K562 (cell line): ENCODE measurements around the gene ZNF672. TPM values are rescaled to one million over a fixed set of nuclear protein-coding genes. Genes with fewer than 3 reads are reported as not detected.
A peak's percentile ranks its signal among the peaks of the same experiment; 100 is the strongest.

Experiments used
- CEBPB ChIP-seq: fragments of 450-650 bp; IDR thresholded peaks from 2 replicates; pipeline ENCODE4 v1.6.1; 2016; ENCODE audit warnings: missing genetic modification characterization, missing compliant biosample characterization
- SP1 ChIP-seq: sonication (generic); formaldehyde crosslinking; IDR thresholded peaks from 2 replicates; pipeline ENCODE4 v1.8.1; 2022; ENCODE audit warnings: mild to moderate bottlenecking, missing genetic modification reagents
- SRSF7 ChIP-seq: fragments of 200-400 bp; formaldehyde crosslinking; optimal IDR thresholded peaks from 2 replicates; pipeline ENCODE3; 2017; ENCODE audit warnings: mild to moderate bottlenecking, low read depth, low read length
- TAF15 ChIP-seq: fragments of 200-400 bp; formaldehyde crosslinking; IDR thresholded peaks from 2 replicates; pipeline ENCODE4 v1.6.1; 2017; ENCODE audit warnings: mild to moderate bottlenecking, low read depth, low read length, moderate library complexity
- ZBTB1 ChIP-seq: sonication (generic); formaldehyde crosslinking; IDR thresholded peaks from 2 replicates; pipeline ENCODE4 v1.8.1; 2023; ENCODE audit warnings: missing genetic modification reagents, low read depth, mild to moderate bottlenecking, borderline replicate concordance
- ZNF830 ChIP-seq: fragments of 250-450 bp; sonication (Bioruptor Pico); IDR thresholded peaks from 2 replicates; pipeline ENCODE4 v1.5.0; 2021; ENCODE audit warnings: mild to moderate bottlenecking
- polyA plus RNA-seq, 8 experiments: library from polyadenylated mRNA; depleted of rRNA in 4 of 8; stranded (reverse) in 5 of 8; unstranded in 3 of 8; fragments of >200 nt; fragmentation: Nextera tagmentation in 2 of 8; fragmentation: Illumina TruSeq in 1 of 8; extraction: Ambion mirVana in 2 of 8; extraction: Trizol in 1 of 8; gene quantifications; 2 replicates each; pipeline versions ENCODE4 v1.2.1 to v1.2.3, GENCODE V29; 2011 to 2014; ENCODE audit warnings: inconsistent platforms in 1 of 8, missing spikeins in 1 of 8
- total RNA-seq, 7 experiments: library from RNA; depleted of rRNA in 6 of 7; stranded (reverse); fragments of >200 nt in 6 of 7; fragmentation: Illumina TruSeq in 2 of 7; extraction: Trizol in 2 of 7; gene quantifications; 2 replicates each; pipeline versions ENCODE4 v1.2.1 to v1.2.3, GENCODE V29; 2011 to 2021; ENCODE audit warnings: low replicate concordance in 1 of 7
- TF ChIP-seq, protein P1 (sequence below): sonication (generic); formaldehyde crosslinking; IDR thresholded peaks from 2 replicates; pipeline ENCODE4 v1.8.0; 2022; ENCODE audit warnings: missing genetic modification reagents, mild to moderate bottlenecking, moderate library complexity, borderline replicate concordance
- TF ChIP-seq, protein P2 (sequence below), 3 experiments: IDR thresholded peaks in 2 of 3; conservative IDR thresholded peaks in 1 of 3; 2 replicates each; pipeline ENCODE4 v1.5.1; 2011 to 2012; ENCODE audit warnings: low read length in 3 of 3, mild to moderate bottlenecking in 3 of 3, control low read depth in 2 of 3, improper control_type of control experiment in 1 of 3, inconsistent platforms in 1 of 3, low read depth in 1 of 3, mixed read lengths in 1 of 3, moderate library complexity in 1 of 3; ENCODE audit not compliant: insufficient read depth in 2 of 3
- TF ChIP-seq, protein P3 (sequence below): sonication (generic); formaldehyde crosslinking; IDR thresholded peaks from 2 replicates; pipeline ENCODE4 v1.8.1; 2023; ENCODE audit warnings: mild to moderate bottlenecking, missing genetic modification reagents
- TF ChIP-seq, protein P4 (sequence below), 2 experiments: fragments of 200-800 bp in 1 of 2; sonication (Bioruptor generic) in 1 of 2; sonication (generic) in 1 of 2; formaldehyde crosslinking in 1 of 2; IDR thresholded peaks in 1 of 2; conservative IDR thresholded peaks in 1 of 2; 2 replicates each; pipeline versions ENCODE4 v1.5.0 to v1.6.1; 2016 to 2020; ENCODE audit warnings: missing compliant biosample characterization in 1 of 2, missing genetic modification characterization in 1 of 2, missing genetic modification reagents in 1 of 2
- TF ChIP-seq, protein P5 (sequence below): fragments of 450-650 bp; formaldehyde crosslinking; IDR thresholded peaks from 2 replicates; pipeline ENCODE4 v1.4.0; 2020; ENCODE audit warnings: mild to moderate bottlenecking, moderate library complexity
- TF ChIP-seq, protein P6 (sequence below): IDR thresholded peaks from 2 replicates; pipeline ENCODE4 v1.6.1; 2012; ENCODE audit warnings: low read depth, low read length, improper control_type of control experiment, borderline replicate concordance

The ZNF672 gene
- total and polyA plus RNA-seq, 9 of the 15 experiments (the other 6 are each of a cell fraction or from before 2014, with no cell fraction given), result 1.9 to 57.9 (median 24.1) TPM

DNA sequence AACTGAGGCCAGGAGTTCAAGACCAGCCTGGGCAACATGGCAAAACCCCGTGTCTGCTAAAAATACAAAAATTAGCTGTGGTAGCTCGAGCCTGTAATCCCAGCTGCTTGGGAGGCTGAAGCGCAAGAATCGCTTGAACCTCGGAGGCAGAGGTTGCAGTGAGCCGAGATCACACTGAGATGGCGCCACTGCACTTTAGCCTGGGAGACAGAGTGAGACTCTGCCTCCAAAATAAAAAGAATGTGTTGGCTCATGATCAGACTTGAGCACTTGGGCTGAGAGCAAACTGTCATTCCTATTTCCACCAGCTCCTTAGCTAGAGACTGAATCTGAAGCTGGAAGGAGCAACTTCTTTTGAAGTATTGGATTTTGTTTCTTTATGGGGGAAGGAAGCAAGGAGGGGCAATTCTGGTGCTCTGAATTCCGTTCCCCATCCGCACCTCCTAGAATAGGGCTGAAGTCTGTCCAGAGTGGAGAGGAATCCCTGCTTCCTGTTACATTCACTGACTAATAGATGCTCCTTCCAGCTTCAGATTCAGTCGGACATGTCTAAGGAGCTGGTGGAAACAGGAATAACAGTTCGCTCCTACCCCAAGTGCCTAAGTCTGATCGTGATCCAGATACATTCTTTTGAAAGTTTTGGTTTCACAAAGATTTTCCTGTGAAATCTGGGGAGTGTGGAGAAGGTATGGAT is 3.8 kb downstream of the ZNF672 start (continued):
- TF ChIP-seq, protein P1, sequence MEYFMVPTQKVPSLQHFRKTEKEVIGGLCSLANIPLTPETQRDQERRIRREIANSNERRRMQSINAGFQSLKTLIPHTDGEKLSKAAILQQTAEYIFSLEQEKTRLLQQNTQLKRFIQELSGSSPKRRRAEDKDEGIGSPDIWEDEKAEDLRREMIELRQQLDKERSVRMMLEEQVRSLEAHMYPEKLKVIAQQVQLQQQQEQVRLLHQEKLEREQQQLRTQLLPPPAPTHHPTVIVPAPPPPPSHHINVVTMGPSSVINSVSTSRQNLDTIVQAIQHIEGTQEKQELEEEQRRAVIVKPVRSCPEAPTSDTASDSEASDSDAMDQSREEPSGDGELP (CRISPR knock-in tag), result peak; percentile 67; the same call in 1 of the 2 replicates
- no peak for TF ChIP-seq SRSF7
- no peak for TF ChIP-seq TAF15
- TF ChIP-seq, protein P2, sequence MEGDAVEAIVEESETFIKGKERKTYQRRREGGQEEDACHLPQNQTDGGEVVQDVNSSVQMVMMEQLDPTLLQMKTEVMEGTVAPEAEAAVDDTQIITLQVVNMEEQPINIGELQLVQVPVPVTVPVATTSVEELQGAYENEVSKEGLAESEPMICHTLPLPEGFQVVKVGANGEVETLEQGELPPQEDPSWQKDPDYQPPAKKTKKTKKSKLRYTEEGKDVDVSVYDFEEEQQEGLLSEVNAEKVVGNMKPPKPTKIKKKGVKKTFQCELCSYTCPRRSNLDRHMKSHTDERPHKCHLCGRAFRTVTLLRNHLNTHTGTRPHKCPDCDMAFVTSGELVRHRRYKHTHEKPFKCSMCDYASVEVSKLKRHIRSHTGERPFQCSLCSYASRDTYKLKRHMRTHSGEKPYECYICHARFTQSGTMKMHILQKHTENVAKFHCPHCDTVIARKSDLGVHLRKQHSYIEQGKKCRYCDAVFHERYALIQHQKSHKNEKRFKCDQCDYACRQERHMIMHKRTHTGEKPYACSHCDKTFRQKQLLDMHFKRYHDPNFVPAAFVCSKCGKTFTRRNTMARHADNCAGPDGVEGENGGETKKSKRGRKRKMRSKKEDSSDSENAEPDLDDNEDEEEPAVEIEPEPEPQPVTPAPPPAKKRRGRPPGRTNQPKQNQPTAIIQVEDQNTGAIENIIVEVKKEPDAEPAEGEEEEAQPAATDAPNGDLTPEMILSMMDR (IDR thresholded peaks at IDR 0.05 in 2 of 3, conservative IDR thresholded peaks at IDR 0.05 in 1 of 3; ENCODE audit: insufficient read depth in 2 of 3, low read depth in 1 of 3, low read length in 3 of 3), result peak; percentile 71 to 80 (median 76)
- TF ChIP-seq, protein P3, sequence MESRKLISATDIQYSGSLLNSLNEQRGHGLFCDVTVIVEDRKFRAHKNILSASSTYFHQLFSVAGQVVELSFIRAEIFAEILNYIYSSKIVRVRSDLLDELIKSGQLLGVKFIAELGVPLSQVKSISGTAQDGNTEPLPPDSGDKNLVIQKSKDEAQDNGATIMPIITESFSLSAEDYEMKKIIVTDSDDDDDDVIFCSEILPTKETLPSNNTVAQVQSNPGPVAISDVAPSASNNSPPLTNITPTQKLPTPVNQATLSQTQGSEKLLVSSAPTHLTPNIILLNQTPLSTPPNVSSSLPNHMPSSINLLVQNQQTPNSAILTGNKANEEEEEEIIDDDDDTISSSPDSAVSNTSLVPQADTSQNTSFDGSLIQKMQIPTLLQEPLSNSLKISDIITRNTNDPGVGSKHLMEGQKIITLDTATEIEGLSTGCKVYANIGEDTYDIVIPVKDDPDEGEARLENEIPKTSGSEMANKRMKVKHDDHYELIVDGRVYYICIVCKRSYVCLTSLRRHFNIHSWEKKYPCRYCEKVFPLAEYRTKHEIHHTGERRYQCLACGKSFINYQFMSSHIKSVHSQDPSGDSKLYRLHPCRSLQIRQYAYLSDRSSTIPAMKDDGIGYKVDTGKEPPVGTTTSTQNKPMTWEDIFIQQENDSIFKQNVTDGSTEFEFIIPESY (CRISPR knock-in tag), result peak; percentile 98
- no peak for TF ChIP-seq ZBTB1 (CRISPR knock-in tag)
- no peak for TF ChIP-seq ZNF830
- TF ChIP-seq, protein P4, sequence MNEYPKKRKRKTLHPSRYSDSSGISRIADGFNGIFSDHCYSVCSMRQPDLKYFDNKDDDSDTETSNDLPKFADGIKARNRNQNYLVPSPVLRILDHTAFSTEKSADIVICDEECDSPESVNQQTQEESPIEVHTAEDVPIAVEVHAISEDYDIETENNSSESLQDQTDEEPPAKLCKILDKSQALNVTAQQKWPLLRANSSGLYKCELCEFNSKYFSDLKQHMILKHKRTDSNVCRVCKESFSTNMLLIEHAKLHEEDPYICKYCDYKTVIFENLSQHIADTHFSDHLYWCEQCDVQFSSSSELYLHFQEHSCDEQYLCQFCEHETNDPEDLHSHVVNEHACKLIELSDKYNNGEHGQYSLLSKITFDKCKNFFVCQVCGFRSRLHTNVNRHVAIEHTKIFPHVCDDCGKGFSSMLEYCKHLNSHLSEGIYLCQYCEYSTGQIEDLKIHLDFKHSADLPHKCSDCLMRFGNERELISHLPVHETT (CRISPR knock-in tag; conservative IDR thresholded peaks at IDR 0.05 in 1 of 2, IDR thresholded peaks at IDR 0.05 in 1 of 2), result no peak
- TF ChIP-seq CEBPB (tag), result no peak
- no peak for TF ChIP-seq SP1 (CRISPR knock-in tag)
- TF ChIP-seq, protein P5, sequence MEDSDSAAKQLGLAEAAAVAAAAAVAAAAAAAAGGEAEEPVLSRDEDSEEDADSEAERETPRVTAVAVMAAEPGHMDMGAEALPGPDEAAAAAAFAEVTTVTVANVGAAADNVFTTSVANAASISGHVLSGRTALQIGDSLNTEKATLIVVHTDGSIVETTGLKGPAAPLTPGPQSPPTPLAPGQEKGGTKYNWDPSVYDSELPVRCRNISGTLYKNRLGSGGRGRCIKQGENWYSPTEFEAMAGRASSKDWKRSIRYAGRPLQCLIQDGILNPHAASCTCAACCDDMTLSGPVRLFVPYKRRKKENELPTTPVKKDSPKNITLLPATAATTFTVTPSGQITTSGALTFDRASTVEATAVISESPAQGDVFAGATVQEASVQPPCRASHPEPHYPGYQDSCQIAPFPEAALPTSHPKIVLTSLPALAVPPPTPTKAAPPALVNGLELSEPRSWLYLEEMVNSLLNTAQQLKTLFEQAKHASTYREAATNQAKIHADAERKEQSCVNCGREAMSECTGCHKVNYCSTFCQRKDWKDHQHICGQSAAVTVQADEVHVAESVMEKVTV, result peak; percentile 78
- TF ChIP-seq, protein P6, sequence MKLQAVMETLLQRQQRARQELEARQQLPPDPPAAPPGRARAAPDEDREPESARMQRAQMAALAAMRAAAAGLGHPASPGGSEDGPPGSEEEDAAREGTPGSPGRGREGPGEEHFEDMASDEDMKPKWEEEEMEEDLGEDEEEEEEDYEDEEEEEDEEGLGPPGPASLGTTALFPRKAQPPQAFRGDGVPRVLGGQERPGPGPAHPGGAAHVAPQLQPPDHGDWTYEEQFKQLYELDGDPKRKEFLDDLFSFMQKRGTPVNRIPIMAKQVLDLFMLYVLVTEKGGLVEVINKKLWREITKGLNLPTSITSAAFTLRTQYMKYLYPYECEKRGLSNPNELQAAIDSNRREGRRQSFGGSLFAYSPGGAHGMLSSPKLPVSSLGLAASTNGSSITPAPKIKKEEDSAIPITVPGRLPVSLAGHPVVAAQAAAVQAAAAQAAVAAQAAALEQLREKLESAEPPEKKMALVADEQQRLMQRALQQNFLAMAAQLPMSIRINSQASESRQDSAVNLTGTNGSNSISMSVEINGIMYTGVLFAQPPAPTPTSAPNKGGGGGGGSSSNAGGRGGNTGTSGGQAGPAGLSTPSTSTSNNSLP, result peak; percentile 30; the same call in 1 of the 2 replicates
